IMR-90 (cell line): ENCODE measurements around the gene RHOBTB3. TPM values are rescaled to one million over a fixed set of nuclear protein-coding genes. Genes with fewer than 3 reads are reported as not detected.

Experiments used
- ATAC-seq: fragments of 200-7000 bp; cut with Tn5 transposase; 2 replicates; pipeline ENCODE4 v1.9.1; 2020; ENCODE audit warnings: low read depth, mild to moderate bottlenecking, moderate library complexity
- BruUV-seq: library from RNA; stranded (reverse); fragments of 400-500 nt; replicated peaks from 2 replicates; lab custom pipeline; 2021; lab: Mats Ljungman, UMichigan
- CTCF ChIA-PET: fragments of 300-600 bp; formaldehyde crosslinking; extraction: SDS; loops from one replicate; lab custom pipeline; 2021; ENCODE audit warnings: antibody characterized with exemption; lab: Yijun Ruan, JAX
- POLR2A ChIA-PET: fragments of 300-600 bp; sonication (Branson Sonifier 250); formaldehyde crosslinking; loops from one replicate; lab custom pipeline; 2022; ENCODE audit warnings: antibody characterized with exemption; ENCODE audit not compliant: unreplicated experiment; lab: Charles Lee
- DNase-seq: peaks from one replicate; pipeline ENCODE4 v3.0.0; 2013
- H2AFZ ChIP-seq: replicated peaks from 2 replicates; pipeline ENCODE3; 2013; ENCODE audit warnings: low read length, mild to moderate bottlenecking; ENCODE audit not compliant: poor library complexity
- H2AK5ac ChIP-seq: 2 replicates; pipeline ENCODE4 v1.6.1; 2013; ENCODE audit warnings: low read depth, low read length, inconsistent platforms
- H2AK9ac ChIP-seq: replicated peaks from 2 replicates; pipeline ENCODE3; 2013; ENCODE audit warnings: mild to moderate bottlenecking, low read depth, low read length, moderate library complexity; ENCODE audit not compliant: poor library complexity
- H2BK120ac ChIP-seq: 2 replicates; pipeline ENCODE4 v1.6.1; 2013; ENCODE audit warnings: low read depth, low read length, inconsistent platforms
- H2BK15ac ChIP-seq: 3 replicates; pipeline ENCODE4 v1.6.1; 2013; ENCODE audit warnings: low read depth, low read length, inconsistent platforms
- H2BK20ac ChIP-seq: 2 replicates; pipeline ENCODE4 v1.6.1; 2013; ENCODE audit warnings: low read depth, mild to moderate bottlenecking, inconsistent platforms, low read length, moderate library complexity
- H2BK5ac ChIP-seq: 2 replicates; pipeline ENCODE4 v1.6.1; 2013; ENCODE audit warnings: mild to moderate bottlenecking, low read depth, low read length, inconsistent platforms; ENCODE audit not compliant: poor library complexity, severe bottlenecking
- H3K14ac ChIP-seq: replicated peaks from 2 replicates; pipeline ENCODE4 v1.6.1; 2013; ENCODE audit warnings: low read depth, low read length, inconsistent platforms
- H3K18ac ChIP-seq: 2 replicates; pipeline ENCODE4 v1.6.1; 2013; ENCODE audit warnings: low read depth, low read length, control low read depth
- H3K23ac ChIP-seq: 2 replicates; pipeline ENCODE4 v1.6.1; 2013; ENCODE audit warnings: low read depth, low read length, inconsistent platforms
- H3K27ac ChIP-seq: 2 replicates; pipeline ENCODE4 v1.5.1; 2013; ENCODE audit warnings: mild to moderate bottlenecking, control low read depth, low read length; ENCODE audit not compliant: insufficient read depth
- H3K27me3 ChIP-seq: 2 replicates; pipeline ENCODE4 v1.6.1; 2013; ENCODE audit warnings: low read length; ENCODE audit not compliant: control insufficient read depth, insufficient read depth
- H3K36me3 ChIP-seq: 2 replicates; pipeline ENCODE4 v1.6.1; 2013; ENCODE audit warnings: low read length, mixed read lengths; ENCODE audit not compliant: control insufficient read depth, insufficient read depth
- H3K4ac ChIP-seq: 2 replicates; pipeline ENCODE4 v1.6.1; 2013; ENCODE audit warnings: low read depth, low read length, inconsistent platforms
- H3K4me1 ChIP-seq: 2 replicates; pipeline ENCODE4 v1.6.1; 2013; ENCODE audit warnings: low read length, mixed read lengths; ENCODE audit not compliant: control insufficient read depth, insufficient read depth
- H3K4me2 ChIP-seq: 2 replicates; pipeline ENCODE4 v1.6.1; 2013; ENCODE audit warnings: low read depth, mild to moderate bottlenecking, control low read depth, low read length, moderate library complexity
- H3K4me3 ChIP-seq: 2 replicates; pipeline ENCODE4 v1.5.1; 2013; ENCODE audit warnings: low read depth, mild to moderate bottlenecking, control low read depth, low read length, moderate library complexity; ENCODE audit not compliant: insufficient read depth
- H3K56ac ChIP-seq: 2 replicates; pipeline ENCODE4 v1.6.1; 2013; ENCODE audit warnings: low read length, inconsistent platforms; ENCODE audit not compliant: insufficient read depth; ENCODE audit errors: extremely low read depth
- H3K79me1 ChIP-seq, 2 experiments: 2 replicates each; pipeline ENCODE4 v1.6.1; 2013; ENCODE audit warnings: low read length in 2 of 2, inconsistent platforms in 1 of 2, low read depth in 1 of 2
- H3K9ac ChIP-seq: 2 replicates; pipeline ENCODE4 v1.6.1; 2013; ENCODE audit warnings: low read depth, low read length, control low read depth
- H3K9me1 ChIP-seq: 2 replicates; pipeline ENCODE4 v1.6.1; 2013; ENCODE audit warnings: low read length, inconsistent platforms; ENCODE audit not compliant: insufficient read depth
- H3K9me3 ChIP-seq: 2 replicates; pipeline ENCODE4 v1.6.1; 2013; ENCODE audit warnings: low read length; ENCODE audit not compliant: control insufficient read depth, insufficient read depth
- H4K20me1 ChIP-seq: 2 replicates; pipeline ENCODE4 v1.6.1; 2013; ENCODE audit warnings: low read length, inconsistent platforms; ENCODE audit not compliant: insufficient read depth
- H4K5ac ChIP-seq: 2 replicates; pipeline ENCODE4 v1.6.1; 2013; ENCODE audit warnings: mild to moderate bottlenecking, low read depth, low read length, control low read depth
- H4K8ac ChIP-seq, 2 experiments: 2 replicates each; pipeline ENCODE4 v1.6.1; 2013; ENCODE audit warnings: low read depth in 2 of 2, low read length in 2 of 2, control low read depth in 1 of 2, inconsistent platforms in 1 of 2
- H4K91ac ChIP-seq: 2 replicates; pipeline ENCODE4 v1.6.1; 2013; ENCODE audit warnings: low read depth, low read length, inconsistent platforms; ENCODE audit not compliant: insufficient read depth
- BHLHE40 ChIP-seq: fragments of 150-350 bp; IDR thresholded peaks from 2 replicates; pipeline ENCODE4 v1.6.1; 2016; ENCODE audit warnings: mild to moderate bottlenecking, low read depth, low read length
- CEBPB ChIP-seq: IDR thresholded peaks from 2 replicates; pipeline ENCODE4 v1.6.1; 2012; ENCODE audit warnings: low read depth, low read length, improper control_type of control experiment
- CHD1 ChIP-seq: IDR thresholded peaks from 2 replicates; pipeline ENCODE4 v1.6.1; 2012; ENCODE audit warnings: low read depth, low read length, improper control_type of control experiment
- FOS ChIP-seq: fragments of 150-350 bp; IDR thresholded peaks from 2 replicates; pipeline ENCODE4 v1.6.1; 2016; ENCODE audit warnings: low read depth, low read length
- MAFK ChIP-seq: IDR thresholded peaks from 2 replicates; pipeline ENCODE4 v1.6.1; 2012; ENCODE audit warnings: low read depth, low read length, improper control_type of control experiment
- MAZ ChIP-seq: IDR thresholded peaks from 2 replicates; pipeline ENCODE4 v1.6.1; 2012; ENCODE audit warnings: low read depth, mild to moderate bottlenecking, low read length, improper control_type of control experiment, moderate library complexity, borderline replicate concordance
- MXI1 ChIP-seq: IDR thresholded peaks from 2 replicates; pipeline ENCODE4 v1.6.1; 2012; ENCODE audit warnings: low read depth, mild to moderate bottlenecking, low read length, moderate library complexity, borderline replicate concordance
- NFE2L2 ChIP-seq: fragments of 150-350 bp; IDR thresholded peaks from 2 replicates; pipeline ENCODE4 v1.6.1; 2016; ENCODE audit warnings: low read depth, mild to moderate bottlenecking, low read length
- POLR2A ChIP-seq: IDR thresholded peaks from 2 replicates; pipeline ENCODE4 v1.6.1; 2012; ENCODE audit warnings: mild to moderate bottlenecking, low read depth, low read length
- RAD21 ChIP-seq: IDR thresholded peaks from 2 replicates; pipeline ENCODE4 v1.6.1; 2012; ENCODE audit warnings: low read length, improper control_type of control experiment
- RCOR1 ChIP-seq: IDR thresholded peaks from 2 replicates; pipeline ENCODE4 v1.6.1; 2012; ENCODE audit warnings: mild to moderate bottlenecking, low read length, improper control_type of control experiment; ENCODE audit not compliant: insufficient replicate concordance
- RFX5 ChIP-seq: IDR thresholded peaks from 2 replicates; pipeline ENCODE4 v1.8.0; 2012; ENCODE audit warnings: low read depth, mild to moderate bottlenecking, low read length, moderate library complexity
- SMC3 ChIP-seq: fragments of 150-350 bp; IDR thresholded peaks from 2 replicates; pipeline ENCODE4 v1.6.1; 2016; ENCODE audit warnings: low read depth, mild to moderate bottlenecking, antibody characterized with exemption, low read length, moderate library complexity
- WGBS, 2 experiments: methylation state at CpG; one replicate each; pipeline versions ENCODE4 v1.1.5 to v1.1.7; 2013; ENCODE audit warnings: missing lambda C conversion rate in 2 of 2; ENCODE audit not compliant: insufficient read length in 1 of 2; ENCODE audit errors: extremely low coverage in 2 of 2; 5-methylcytosine and 5-hydroxymethylcytosine counted together
- dilution Hi-C: fragments of 300-500 bp; cut with HindIII; formaldehyde crosslinking; loops from one replicate; pipeline ENCODE4 v1.14.3; 2018; ENCODE audit warnings: low sequenced_read_pairs; ENCODE audit not compliant: unreplicated experiment
- in situ Hi-C: fragments of 300-500 bp; cut with MboI; formaldehyde crosslinking; loops from 3 replicates; pipeline ENCODE4 v1.14.3; 2019; ENCODE audit warnings: low sequenced_read_pairs, inconsistent platforms, mixed read lengths
- intact Hi-C: fragments of 100-400 bp; cut with micrococcal nuclease; formaldehyde crosslinking; loops from 2 replicates; pipeline ENCODE4 v1.10.0; 2022
- polyA plus RNA-seq, 3 experiments: library from polyadenylated mRNA; depleted of rRNA; stranded (reverse); fragments of >200 nt; gene quantifications; 2 replicates each; pipeline ENCODE4 v1.2.3, GENCODE V29; 2012; ENCODE audit warnings: low replicate concordance in 1 of 3
- total RNA-seq: library from RNA; depleted of rRNA; stranded (reverse); fragments of >200 nt; gene quantifications from 2 replicates; pipeline ENCODE4 v1.2.3, GENCODE V29; 2012
- TF ChIP-seq, protein P1 (sequence below): fragments of 150-350 bp; IDR thresholded peaks from 2 replicates; pipeline ENCODE4 v1.6.1; 2017; ENCODE audit warnings: mild to moderate bottlenecking, antibody characterized with exemption, low read length, low read depth
- TF ChIP-seq, protein P2 (sequence below): fragments of 150-350 bp; IDR thresholded peaks from 2 replicates; pipeline ENCODE4 v1.6.1; 2016; ENCODE audit warnings: low read depth, mild to moderate bottlenecking, low read length, moderate library complexity, borderline replicate concordance
- TF ChIP-seq, protein P3 (sequence below): conservative IDR thresholded peaks from 2 replicates; pipeline ENCODE4 v1.5.1; 2012; ENCODE audit warnings: mild to moderate bottlenecking, low read depth, low read length, improper control_type of control experiment

The RHOBTB3 gene
- total and polyA plus RNA-seq, 2 of the 4 experiments (the other 2 are of a cell fraction), result 117 to 447 TPM

DNA sequence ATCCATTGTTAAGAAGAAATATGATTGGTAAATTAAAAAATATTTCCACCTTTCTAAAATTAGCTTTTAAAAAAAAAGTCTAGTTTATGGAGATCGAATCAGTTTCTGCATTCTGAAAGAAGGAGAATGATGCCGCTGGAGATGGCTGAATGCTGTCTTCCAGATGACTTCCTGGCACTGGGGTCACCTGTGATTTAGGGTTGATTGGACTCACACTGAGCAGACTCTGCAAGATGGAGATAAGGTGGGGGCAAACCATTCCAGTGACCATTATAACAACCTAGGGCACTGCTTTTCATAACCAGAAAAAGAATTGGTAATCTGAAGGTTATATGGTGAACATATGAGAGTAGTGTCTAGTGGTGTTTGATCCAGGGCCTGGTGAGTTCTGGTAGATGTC lies 40.8 kb downstream of the RHOBTB3 start:
- H2AK9ac ChIP-seq, result no peak overlapping the region
- dilution Hi-C loops, result no loop called here
- H3K36me3 ChIP-seq, result peaks cover 34% of the 10 kb centered on the region
- TF ChIP-seq BHLHE40 (no peak), MAZ (no peak), MAFK (no peak), CEBPB (no peak), RCOR1 (no peak), MXI1 (no peak), SMC3 (no peak), NFE2L2 (no peak), RAD21 (no peak), FOS (no peak), POLR2A (no peak), RFX5 (no peak), CHD1 (no peak)
- TF ChIP-seq, protein P1, sequence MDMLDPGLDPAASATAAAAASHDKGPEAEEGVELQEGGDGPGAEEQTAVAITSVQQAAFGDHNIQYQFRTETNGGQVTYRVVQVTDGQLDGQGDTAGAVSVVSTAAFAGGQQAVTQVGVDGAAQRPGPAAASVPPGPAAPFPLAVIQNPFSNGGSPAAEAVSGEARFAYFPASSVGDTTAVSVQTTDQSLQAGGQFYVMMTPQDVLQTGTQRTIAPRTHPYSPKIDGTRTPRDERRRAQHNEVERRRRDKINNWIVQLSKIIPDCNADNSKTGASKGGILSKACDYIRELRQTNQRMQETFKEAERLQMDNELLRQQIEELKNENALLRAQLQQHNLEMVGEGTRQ, result no peak
- TF ChIP-seq, protein P2, sequence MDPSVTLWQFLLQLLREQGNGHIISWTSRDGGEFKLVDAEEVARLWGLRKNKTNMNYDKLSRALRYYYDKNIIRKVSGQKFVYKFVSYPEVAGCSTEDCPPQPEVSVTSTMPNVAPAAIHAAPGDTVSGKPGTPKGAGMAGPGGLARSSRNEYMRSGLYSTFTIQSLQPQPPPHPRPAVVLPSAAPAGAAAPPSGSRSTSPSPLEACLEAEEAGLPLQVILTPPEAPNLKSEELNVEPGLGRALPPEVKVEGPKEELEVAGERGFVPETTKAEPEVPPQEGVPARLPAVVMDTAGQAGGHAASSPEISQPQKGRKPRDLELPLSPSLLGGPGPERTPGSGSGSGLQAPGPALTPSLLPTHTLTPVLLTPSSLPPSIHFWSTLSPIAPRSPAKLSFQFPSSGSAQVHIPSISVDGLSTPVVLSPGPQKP, result no peak
- TF ChIP-seq, protein P3, sequence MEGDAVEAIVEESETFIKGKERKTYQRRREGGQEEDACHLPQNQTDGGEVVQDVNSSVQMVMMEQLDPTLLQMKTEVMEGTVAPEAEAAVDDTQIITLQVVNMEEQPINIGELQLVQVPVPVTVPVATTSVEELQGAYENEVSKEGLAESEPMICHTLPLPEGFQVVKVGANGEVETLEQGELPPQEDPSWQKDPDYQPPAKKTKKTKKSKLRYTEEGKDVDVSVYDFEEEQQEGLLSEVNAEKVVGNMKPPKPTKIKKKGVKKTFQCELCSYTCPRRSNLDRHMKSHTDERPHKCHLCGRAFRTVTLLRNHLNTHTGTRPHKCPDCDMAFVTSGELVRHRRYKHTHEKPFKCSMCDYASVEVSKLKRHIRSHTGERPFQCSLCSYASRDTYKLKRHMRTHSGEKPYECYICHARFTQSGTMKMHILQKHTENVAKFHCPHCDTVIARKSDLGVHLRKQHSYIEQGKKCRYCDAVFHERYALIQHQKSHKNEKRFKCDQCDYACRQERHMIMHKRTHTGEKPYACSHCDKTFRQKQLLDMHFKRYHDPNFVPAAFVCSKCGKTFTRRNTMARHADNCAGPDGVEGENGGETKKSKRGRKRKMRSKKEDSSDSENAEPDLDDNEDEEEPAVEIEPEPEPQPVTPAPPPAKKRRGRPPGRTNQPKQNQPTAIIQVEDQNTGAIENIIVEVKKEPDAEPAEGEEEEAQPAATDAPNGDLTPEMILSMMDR, result no peak
- H3K14ac ChIP-seq, result no peak overlapping the region; the same call in 1 of the 2 replicates
- peak overlapping the region; percentile 77 for H2BK5ac ChIP-seq
- ChIA-PET POLR2A (no interaction called here), CTCF (interaction anchor here (0.7 to 2.1 kb wide), 2 partner anchors 10 to 72 kb away, joined by 3 to 15 read pairs; no protein-coding TSS in a partner anchor)
- intact Hi-C loops, result no loop called here
- H3K9me1 ChIP-seq, result peaks cover 15% of the 10 kb centered on the region
- H2BK20ac ChIP-seq, result no peak overlapping the region
- H3K4me3 ChIP-seq, result no peak overlapping the region
- 100% methylated on average over 1 of the region's 2 CpGs; no CpG with 5 or more reads in 1 of the 2 experiments for WGBS, 2 experiments
- in situ Hi-C loops, result no loop called here
- H3K18ac ChIP-seq, result no peak overlapping the region
- no peaks in the 10 kb centered on the region for H3K27me3 ChIP-seq
- H3K9me3 ChIP-seq, result no peaks in the 10 kb centered on the region
- peak overlapping the region in 1 of 2 experiments; percentile 27; a peak in 1 of 4 replicates for H4K8ac ChIP-seq
- no peak overlapping the region for H2AFZ ChIP-seq
- peak overlapping the region; percentile 43; the same call in 1 of the 2 replicates for H3K4ac ChIP-seq
- H3K4me2 ChIP-seq, result no peak overlapping the region
- no peak for DNase-seq
- H3K23ac ChIP-seq, result no peak overlapping the region
- H2BK120ac ChIP-seq, result no peak overlapping the region
- no peak overlapping the region for H3K9ac ChIP-seq
- peak overlapping the region; percentile 24; the same call in 1 of the 2 replicates for H4K91ac ChIP-seq
- H3K27ac ChIP-seq, result peak overlapping the region; percentile 14; the same call in 1 of the 2 replicates
- H3K79me1 ChIP-seq, result peaks cover 12 to 33% of the 10 kb centered on the region in 2 experiments; a peak in 3 of 4 replicates
- H3K56ac ChIP-seq, result no peak overlapping the region
- ATAC-seq, result no peak
- peaks cover 11% of the 10 kb centered on the region for H3K4me1 ChIP-seq
- H4K20me1 ChIP-seq, result no peaks in the 10 kb centered on the region; the same call in 1 of the 2 replicates
- no TSS peak for BruUV-seq
- H2BK15ac ChIP-seq, result no peak overlapping the region
- H4K5ac ChIP-seq, result no peak overlapping the region
- H2AK5ac ChIP-seq, result no peak overlapping the region; the same call in 1 of the 2 replicates
